Fibroblast of upper back skin (primary cell): ENCODE results near the gene NRG2.

Experiments used
- DNase-seq: peaks from one replicate; pipeline ENCODE4 v3.0.0-alpha.2; 2013

Gene NRG2

GRCh38 chr5:139828207-139828895, 214.7 kb downstream of the NRG2 start:
- DNase-seq, result no peak

- no peak for DNase-seq
Observed at GRCh38 chr5:139825690-139826089, 217.4 kb downstream of the NRG2 start.

GRCh38 chr5:139823757-139824355, 219.2 kb downstream of the NRG2 start:
- no peak for DNase-seq

GRCh38 chr5:139822553-139823425, 220.3 kb downstream of the NRG2 start:
- no peak for DNase-seq

GRCh38 chr5:139821806-139822552, 221.1 kb downstream of the NRG2 start:
- no peak for DNase-seq

GRCh38 chr5:139820606-139821005, 222.5 kb downstream of the NRG2 start:
- DNase-seq, result no peak

GRCh38 chr5:139820130-139820529, 223.0 kb downstream of the NRG2 start:
- DNase-seq, result no peak

GRCh38 chr5:139817970-139818369, 225.1 kb downstream of the NRG2 start:
- no peak for DNase-seq

GRCh38 chr5:139817362-139817761, 225.7 kb downstream of the NRG2 start:
- no peak for DNase-seq

GRCh38 chr5:139816566-139816965, 226.5 kb downstream of the NRG2 start:
- DNase-seq, result no peak

GRCh38 chr5:139814704-139815280, 228.3 kb downstream of the NRG2 start:
- DNase-seq, result no peak

GRCh38 chr5:139814191-139814601, 228.9 kb downstream of the NRG2 start:
- no peak for DNase-seq

GRCh38 chr5:139812836-139813805, 230.0 kb downstream of the NRG2 start:
- DNase-seq, result no peak

GRCh38 chr5:139812323-139812722, 230.8 kb downstream of the NRG2 start:
- DNase-seq, result no peak

- no peak for DNase-seq
Observed at GRCh38 chr5:139811274-139811607, 231.9 kb downstream of the NRG2 start.

GRCh38 chr5:139810341-139811273, 232.5 kb downstream of the NRG2 start:
- no peak for DNase-seq

- DNase-seq, result no peak
Observed at GRCh38 chr5:139809331-139809810, 233.7 kb downstream of the NRG2 start.

- DNase-seq, result peak; percentile 37
Observed at GRCh38 chr5:139808481-139809330, 234.4 kb downstream of the NRG2 start.

GRCh38 chr5:139807647-139808030, 235.5 kb downstream of the NRG2 start:
- DNase-seq, result no peak
